Heart right ventricle (tissue), 16 donors: ENCODE data around the gene PDE9A. TPM values are rescaled to one million over a fixed set of nuclear protein-coding genes. Genes with fewer than 3 reads are reported as not detected.

Source experiments
- ATAC-seq, 8 donors: fragments of 200-7000 bp; cut with Tn5 transposase; one replicate each; pipeline ENCODE4 v1.9.1; 2020; ENCODE audit warnings: mild to moderate bottlenecking in 8 of 8, moderate library complexity in 8 of 8, moderate number of reproducible peaks in 1 of 8
- DNase-seq, 2 donors: peaks; one replicate each; pipeline ENCODE4 v3.0.0-alpha.2; 2020
- H3K27ac ChIP-seq, 10 donors: fragments of 200-600 bp; sonication (generic) in 2 of 10; one replicate each; pipeline versions ENCODE4 v1.5.0 to v1.8.0; 2020 to 2022; ENCODE audit warnings: mild to moderate bottlenecking in 3 of 10
- H3K27me3 ChIP-seq, 7 donors: fragments of 200-600 bp; one replicate each; pipeline ENCODE4 v1.8.0; 2021 to 2022; ENCODE audit warnings: mild to moderate bottlenecking in 2 of 7
- H3K36me3 ChIP-seq, 9 donors: fragments of 200-600 bp; sonication (generic) in 1 of 9; one replicate each; pipeline versions ENCODE4 v1.5.0 to v1.8.0; 2020 to 2022; ENCODE audit warnings: mild to moderate bottlenecking in 2 of 9
- H3K4me1 ChIP-seq, 9 donors: fragments of 200-600 bp; sonication (generic) in 1 of 9; one replicate each; pipeline versions ENCODE4 v1.5.0 to v1.8.0; 2020 to 2022; ENCODE audit warnings: mild to moderate bottlenecking in 4 of 9
- H3K4me3 ChIP-seq, 10 donors: fragments of 200-600 bp; sonication (generic) in 2 of 10; one replicate each; pipeline versions ENCODE4 v1.5.0 to v1.8.0; 2020 to 2022; ENCODE audit warnings: mild to moderate bottlenecking in 7 of 10, moderate library complexity in 2 of 10
- H3K9me3 ChIP-seq, 11 donors: fragments of 200-600 bp in 10 of 11; sonication (generic) in 2 of 11; one replicate each; pipeline versions ENCODE4 v1.5.0 to v1.8.0; 2013 to 2022; ENCODE audit warnings: mild to moderate bottlenecking in 2 of 11, control low read depth in 1 of 11, moderate library complexity in 1 of 11
- WGBS, 2 donors: extraction: QIAGEN DNeasy Blood & Tissue Kit; methylation state at CpG; one replicate each; pipeline ENCODE4 v1.1.7; 2013; ENCODE audit warnings: inconsistent platforms in 1 of 2; 5-methylcytosine and 5-hydroxymethylcytosine counted together
- intact Hi-C, 10 donors: fragments of 100-400 bp; cut with DNase I; formaldehyde crosslinking; loops; one replicate each; pipeline versions ENCODE4 v1.11.1 to v1.14.2; 2022
- polyA plus RNA-seq, 2 donors: library from polyadenylated mRNA; stranded (reverse); fragments of 200-250 nt; gene quantifications; one replicate each; pipeline ENCODE4 v1.2.3, GENCODE V29; 2013
- total RNA-seq, 10 donors: library from RNA; stranded (reverse); fragmentation: NEBNext Ultra II Directional in 3 of 10; extraction: Animal tissue kit (Norgen Biotek cat#: 25700) in 3 of 10; gene quantifications; one replicate each; pipeline versions ENCODE4 v1.2.1 to v1.2.4, GENCODE V29; 2021 to 2023
- TF ChIP-seq, protein P1 (sequence below), 9 donors: fragments of 200-600 bp; sonication (generic) in 2 of 9; IDR thresholded peaks; one replicate each; pipeline versions ENCODE4 v1.5.0 to v1.8.0; 2021 to 2022; ENCODE audit warnings: antibody characterized with exemption in 9 of 9, mild to moderate bottlenecking in 5 of 9, moderate library complexity in 1 of 9
- donor health status: Arrhythmogenic right ventricular cardiomyopathy.
- donor health status: ischemic (EF 13 %, LVEDD 7.1; RV severe dilation, severe dysfunction).
- donor health status: healthy with polysubstance abuse.
- donor health status: DM: no; HTN: yes; CAD: no.
- donor health status: DM: no; HTN: no; CAD: no.
- donor health status: ischemic (EF 25% LVEDD 6.9; RV normal size, moderate dysfunction).
- donor health status: ischemic (EF 25% LVEDD 5.7; RV mildly dilated, moderate dysfunction).
- donor health status: healthy.
- donor health status: DM: yes; HTN: yes; CAD: no.
- donor health status: Ischemic cardiomyopathy.
- donor health status: ischemic (EF 35%, LVEDD 5.7; RV mildly dilated, moderate dysfunction).
- donor health status: nonischemic (EF 11% LVEDD 7.7; RV severe dilation, severe dysfunction).
- donor health status: DM: yes; HTN: yes; CAD: no.
- donor health status: PGD.
- donor health status: ischemic (EF 29% LVEDD 5.4; RV normal size, mild dysfunction).
- donor health status: nonischemic (EF 23%, LVEDD 6.1; RV moderate dilation, normal function).

The PDE9A gene
- total and polyA plus RNA-seq, 12 donors, result 1.2 to 7.0 (median 2.2) TPM

DNA sequence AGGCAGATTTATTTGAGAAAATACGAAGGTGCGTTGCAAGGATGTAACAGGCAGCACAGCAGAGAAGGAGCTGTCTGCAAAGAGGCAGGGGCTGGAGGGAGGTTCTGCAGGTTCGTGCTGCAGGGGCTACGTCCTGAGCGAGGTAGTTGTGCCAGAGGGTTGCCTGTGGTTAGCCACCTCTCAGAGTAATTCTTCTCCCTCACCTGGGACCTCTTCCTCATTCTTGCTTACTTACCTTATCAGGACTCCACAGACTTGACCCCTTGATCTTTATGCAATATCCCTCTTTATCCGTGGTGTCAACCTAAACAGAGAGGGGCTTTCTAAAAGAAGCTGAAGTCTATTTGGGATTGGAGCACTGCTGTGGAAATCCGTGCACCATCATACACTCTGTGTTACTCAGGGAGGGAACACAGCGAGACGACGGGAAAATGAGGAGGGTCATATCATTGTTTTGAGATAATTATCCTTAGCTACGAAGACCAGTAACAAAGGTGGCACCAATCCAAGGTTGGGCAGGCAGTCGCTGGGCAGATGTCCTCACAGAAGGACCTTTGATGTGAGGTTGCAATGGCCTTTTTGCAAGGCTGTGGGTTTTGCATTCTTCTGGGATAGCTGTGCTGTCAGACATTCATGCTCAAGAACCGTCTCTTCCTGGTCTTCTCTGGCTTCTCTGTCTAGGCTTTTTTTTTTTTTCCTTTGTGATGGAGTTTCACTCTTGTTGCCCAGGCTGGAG lies 143.1 kb downstream of the PDE9A start:
- ATAC-seq (no peak), DNase-seq (no peak)
- Histone ChIP-seq H3K9me3 (no peaks in the 10 kb centered on the region), H3K4me1 (peaks cover 0 to 4% (median 0%) of the 10 kb centered on the region in 9 donors), H3K27me3 (peaks cover 0 to 29% (median 20%) of the 10 kb centered on the region in 7 donors), H3K27ac (no peak overlapping the region), H3K36me3 (no peaks in the 10 kb centered on the region), H3K4me3 (no peak overlapping the region)
- 46 to 49% methylated on average over 13 of the region's 13 CpGs for WGBS, 2 donors
- intact Hi-C loops, result no loop called here
- TF ChIP-seq, protein P1, sequence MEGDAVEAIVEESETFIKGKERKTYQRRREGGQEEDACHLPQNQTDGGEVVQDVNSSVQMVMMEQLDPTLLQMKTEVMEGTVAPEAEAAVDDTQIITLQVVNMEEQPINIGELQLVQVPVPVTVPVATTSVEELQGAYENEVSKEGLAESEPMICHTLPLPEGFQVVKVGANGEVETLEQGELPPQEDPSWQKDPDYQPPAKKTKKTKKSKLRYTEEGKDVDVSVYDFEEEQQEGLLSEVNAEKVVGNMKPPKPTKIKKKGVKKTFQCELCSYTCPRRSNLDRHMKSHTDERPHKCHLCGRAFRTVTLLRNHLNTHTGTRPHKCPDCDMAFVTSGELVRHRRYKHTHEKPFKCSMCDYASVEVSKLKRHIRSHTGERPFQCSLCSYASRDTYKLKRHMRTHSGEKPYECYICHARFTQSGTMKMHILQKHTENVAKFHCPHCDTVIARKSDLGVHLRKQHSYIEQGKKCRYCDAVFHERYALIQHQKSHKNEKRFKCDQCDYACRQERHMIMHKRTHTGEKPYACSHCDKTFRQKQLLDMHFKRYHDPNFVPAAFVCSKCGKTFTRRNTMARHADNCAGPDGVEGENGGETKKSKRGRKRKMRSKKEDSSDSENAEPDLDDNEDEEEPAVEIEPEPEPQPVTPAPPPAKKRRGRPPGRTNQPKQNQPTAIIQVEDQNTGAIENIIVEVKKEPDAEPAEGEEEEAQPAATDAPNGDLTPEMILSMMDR (IDR thresholded peaks at IDR 0.05), result no peak

DNA sequence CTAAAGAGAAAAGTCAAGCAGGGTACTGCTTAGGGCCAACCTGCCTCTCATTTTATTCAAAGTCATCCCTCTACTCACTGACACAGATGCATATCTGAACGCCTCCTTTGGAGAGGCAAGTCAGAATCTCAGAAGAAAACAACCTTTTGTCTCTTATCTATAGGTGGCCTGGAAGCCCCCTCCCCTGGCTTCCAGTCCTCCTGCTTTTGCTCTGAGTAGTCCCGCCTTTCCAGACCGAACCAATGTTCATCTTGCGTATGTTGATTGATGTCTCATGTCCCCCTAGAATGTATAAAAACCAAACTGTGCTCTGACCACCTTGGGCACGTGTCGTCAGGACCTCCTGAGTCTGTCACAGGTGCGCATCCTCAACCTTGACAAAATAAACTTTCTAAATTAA lies 144.1 kb downstream of the PDE9A start:
- TF ChIP-seq, protein P1 (IDR thresholded peaks at IDR 0.05), result no peak
- H3K27ac ChIP-seq, result no peak overlapping the region
- H3K36me3 ChIP-seq, result no peaks in the 10 kb centered on the region
- intact Hi-C loops, result no loop called here
- ATAC-seq (no peak), DNase-seq (no peak)
- peaks cover 0 to 4% (median 0%) of the 10 kb centered on the region in 9 donors for H3K4me1 ChIP-seq
- H3K27me3 ChIP-seq, result peaks cover 0 to 29% (median 20%) of the 10 kb centered on the region in 7 donors
- no peaks in the 10 kb centered on the region for H3K9me3 ChIP-seq
- no peak overlapping the region for H3K4me3 ChIP-seq
- WGBS, 2 donors, result 72 to 81% methylated on average over 7 of the region's 7 CpGs

DNA sequence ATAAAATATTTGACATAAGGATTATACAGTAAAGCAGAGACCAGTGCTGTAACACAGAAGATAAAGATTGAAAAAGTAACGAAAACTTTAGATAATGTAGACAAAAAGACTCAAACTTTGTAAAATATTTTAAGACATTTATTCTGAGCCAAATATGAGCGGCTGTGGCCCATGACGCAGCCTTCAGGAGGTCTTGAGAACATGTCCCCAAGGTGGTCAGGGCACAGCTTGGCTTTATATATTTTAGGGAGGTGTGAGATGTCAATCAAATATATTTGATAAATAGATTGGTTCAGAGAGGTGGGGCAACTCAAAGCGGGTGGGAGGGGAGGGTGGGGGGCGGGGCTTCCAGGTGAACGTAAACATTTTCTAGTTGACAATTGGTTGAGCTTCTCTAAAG lies 144.7 kb downstream of the PDE9A start:
- Histone ChIP-seq H3K36me3 (no peaks in the 10 kb centered on the region), H3K4me1 (peaks cover 0 to 4% (median 0%) of the 10 kb centered on the region in 9 donors), H3K4me3 (no peak overlapping the region), H3K9me3 (no peaks in the 10 kb centered on the region), H3K27ac (no peak overlapping the region), H3K27me3 (peaks cover 0 to 26% (median 17%) of the 10 kb centered on the region in 7 donors)
- no peak for ATAC-seq
- TF ChIP-seq, protein P1 (IDR thresholded peaks at IDR 0.05), result no peak
- intact Hi-C loops, result no loop called here
- WGBS, 2 donors, result 83 to 86% methylated on average over 6 of the region's 6 CpGs
- no peak for DNase-seq

DNA sequence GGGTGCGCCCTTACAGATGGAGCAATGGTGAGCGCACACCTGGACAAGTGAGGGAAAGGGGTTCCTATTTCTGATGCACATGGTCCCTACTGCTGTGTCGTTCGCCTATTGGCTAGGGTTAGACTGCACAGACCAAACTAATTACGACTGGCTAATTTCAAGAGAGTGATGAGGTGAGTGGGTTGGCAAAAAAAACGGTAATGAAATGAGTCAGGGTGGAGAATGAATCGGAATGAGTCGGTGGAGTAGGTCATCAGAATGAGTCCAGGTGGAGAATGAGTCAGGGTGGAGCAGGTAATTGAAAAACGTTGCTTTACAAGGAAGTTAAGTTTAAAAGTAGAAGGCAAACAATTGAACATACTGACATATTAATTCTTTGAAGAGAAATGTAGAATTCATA lies 146.1 kb downstream of the PDE9A start:
- DNase-seq, result no peak
- no peak for ATAC-seq
- 80 to 87% methylated on average over 9 of the region's 9 CpGs for WGBS, 2 donors
- Histone ChIP-seq H3K9me3 (no peaks in the 10 kb centered on the region), H3K4me1 (peaks cover 0 to 4% (median 0%) of the 10 kb centered on the region in 9 donors), H3K27ac (no peak overlapping the region), H3K4me3 (no peak overlapping the region), H3K36me3 (no peaks in the 10 kb centered on the region), H3K27me3 (peaks cover 0 to 12% (median 7%) of the 10 kb centered on the region in 7 donors)
- TF ChIP-seq, protein P1 (IDR thresholded peaks at IDR 0.05), result no peak
- intact Hi-C loops, result no loop called here
